Inflammatory macrophage treated with lipopolysaccharide for 4 hours (primary cell): ENCODE results near the gene ZNF322.
A peak's percentile ranks its signal among the peaks of the same experiment; 100 is the strongest.

Experiments used
- DNase-seq: peaks from one replicate; pipeline ENCODE4 v3.0.0-alpha.2; 2020

ZNF322 gene

GRCh38 chr6:26613689-26614683 is 45.6 kb downstream of the ZNF322 start:
- DNase-seq: no peak

- no peak for DNase-seq
These were observed 46.3 kb downstream of the ZNF322 start for GRCh38 chr6:26613201-26613600.

- no peak for DNase-seq
These were observed 47.9 kb downstream of the ZNF322 start for GRCh38 chr6:26611599-26611998.

DNA sequence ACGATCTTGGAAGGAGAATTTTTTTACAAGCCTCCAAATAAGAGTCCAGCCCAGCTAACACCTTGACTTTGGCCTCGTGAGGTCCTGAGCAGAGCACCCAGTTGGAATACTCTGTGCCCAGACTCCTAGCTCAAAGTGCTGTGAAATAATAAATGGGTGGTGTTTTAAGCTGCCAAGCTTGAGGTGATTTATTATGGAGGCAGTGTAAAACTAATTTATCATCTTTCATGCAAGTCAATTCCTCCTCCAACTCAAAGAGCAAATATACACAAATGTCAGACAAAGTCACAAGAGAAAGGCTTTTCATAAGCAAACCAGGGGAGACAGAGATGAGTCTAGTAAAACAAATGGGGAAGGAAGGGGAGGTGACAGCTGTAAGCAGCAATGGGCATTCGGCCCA is 50.1 kb downstream of the ZNF322 start:
- DNase-seq: no peak

- DNase-seq: peak; percentile 60
These were observed 51.9 kb downstream of the ZNF322 start for GRCh38 chr6:26607434-26608230.

- DNase-seq: no peak
These were observed 54.7 kb downstream of the ZNF322 start for GRCh38 chr6:26604797-26605196.

DNA sequence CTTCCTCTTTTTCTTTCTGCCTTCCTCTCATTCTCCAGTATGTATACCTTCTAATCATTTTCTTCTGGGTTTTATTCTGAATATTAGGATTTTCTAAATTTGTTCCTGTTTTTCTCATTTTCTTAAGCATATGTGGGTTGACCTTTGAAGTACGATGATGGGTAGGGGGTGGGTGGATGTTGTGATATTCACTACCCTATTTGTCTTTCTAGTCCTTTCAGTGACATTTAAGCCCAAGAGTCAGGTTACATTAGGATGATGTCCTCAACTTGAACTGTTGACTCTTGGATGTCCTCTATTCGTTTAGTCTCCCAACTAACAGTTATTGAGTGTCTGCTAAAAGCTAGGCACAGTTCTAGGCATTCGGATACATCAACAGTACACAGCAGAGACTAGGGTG is 55.5 kb downstream of the ZNF322 start:
- peak; percentile 15 for DNase-seq

GRCh38 chr6:26602262-26602661 is 57.3 kb downstream of the ZNF322 start:
- no peak for DNase-seq

- no peak for DNase-seq
These were observed 58.8 kb downstream of the ZNF322 start for GRCh38 chr6:26600759-26601158.

GRCh38 chr6:26599591-26599990 is 60.0 kb downstream of the ZNF322 start:
- no peak for DNase-seq

DNA sequence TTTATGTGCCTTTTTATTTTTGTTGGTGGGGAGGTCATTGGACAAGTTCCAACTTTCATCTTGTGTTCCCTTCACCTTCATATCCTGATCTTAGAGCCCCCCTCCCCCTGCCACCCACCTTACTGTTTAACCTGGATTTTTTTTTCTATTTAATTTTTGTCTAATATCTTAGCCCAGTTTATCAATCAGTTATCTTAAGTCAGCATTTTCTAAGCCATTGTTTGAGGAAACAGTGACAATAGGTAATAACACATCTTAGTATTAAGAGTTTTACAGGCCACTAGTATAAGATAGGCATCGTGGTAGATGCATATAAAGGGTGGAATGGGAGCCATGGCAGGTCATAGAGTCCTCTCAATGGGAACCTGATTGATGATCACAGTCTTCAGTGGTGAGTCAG is 60.4 kb downstream of the ZNF322 start:
- no peak for DNase-seq

GRCh38 chr6:26598267-26598666 is 61.3 kb downstream of the ZNF322 start:
- DNase-seq: no peak

DNA sequence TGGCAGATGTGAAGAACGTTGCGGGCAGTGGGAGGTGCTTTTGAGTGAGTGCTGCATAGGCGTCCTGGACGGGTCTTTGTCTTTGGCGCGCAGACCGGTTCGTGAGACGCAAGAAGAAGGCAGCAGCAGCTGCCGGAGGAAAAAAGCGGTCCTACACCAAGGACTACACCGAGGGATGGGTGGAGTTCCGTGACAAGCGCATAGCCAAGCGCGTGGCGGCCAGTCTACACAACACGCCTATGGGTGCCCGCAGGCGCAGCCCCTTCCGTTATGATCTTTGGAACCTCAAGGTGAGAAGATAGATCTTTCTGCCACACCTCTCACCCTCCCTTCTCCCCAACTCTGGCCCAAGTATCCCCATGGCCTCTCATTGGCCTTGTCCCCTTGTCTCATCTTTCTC is 61.7 kb downstream of the ZNF322 start:
- no peak for DNase-seq

DNA sequence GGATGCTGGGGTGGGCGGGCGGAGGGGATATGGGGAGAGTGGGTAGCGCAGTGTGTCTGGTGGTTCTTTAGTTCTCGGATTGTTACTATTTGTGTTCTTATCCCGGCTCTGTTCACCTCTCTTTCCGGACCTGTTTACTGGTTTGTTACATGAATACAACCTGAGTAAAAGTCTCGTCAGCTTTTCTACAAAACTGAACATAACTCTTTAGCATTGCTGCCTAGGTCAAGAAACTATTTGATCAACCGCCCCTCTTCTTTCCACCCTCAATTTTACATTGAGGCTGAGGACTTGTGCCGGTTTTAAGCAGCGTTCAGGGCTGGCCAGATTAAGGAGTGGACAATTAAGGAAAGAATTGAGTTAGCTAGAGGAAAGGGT is 62.2 kb downstream of the ZNF322 start:
- DNase-seq: no peak

DNA sequence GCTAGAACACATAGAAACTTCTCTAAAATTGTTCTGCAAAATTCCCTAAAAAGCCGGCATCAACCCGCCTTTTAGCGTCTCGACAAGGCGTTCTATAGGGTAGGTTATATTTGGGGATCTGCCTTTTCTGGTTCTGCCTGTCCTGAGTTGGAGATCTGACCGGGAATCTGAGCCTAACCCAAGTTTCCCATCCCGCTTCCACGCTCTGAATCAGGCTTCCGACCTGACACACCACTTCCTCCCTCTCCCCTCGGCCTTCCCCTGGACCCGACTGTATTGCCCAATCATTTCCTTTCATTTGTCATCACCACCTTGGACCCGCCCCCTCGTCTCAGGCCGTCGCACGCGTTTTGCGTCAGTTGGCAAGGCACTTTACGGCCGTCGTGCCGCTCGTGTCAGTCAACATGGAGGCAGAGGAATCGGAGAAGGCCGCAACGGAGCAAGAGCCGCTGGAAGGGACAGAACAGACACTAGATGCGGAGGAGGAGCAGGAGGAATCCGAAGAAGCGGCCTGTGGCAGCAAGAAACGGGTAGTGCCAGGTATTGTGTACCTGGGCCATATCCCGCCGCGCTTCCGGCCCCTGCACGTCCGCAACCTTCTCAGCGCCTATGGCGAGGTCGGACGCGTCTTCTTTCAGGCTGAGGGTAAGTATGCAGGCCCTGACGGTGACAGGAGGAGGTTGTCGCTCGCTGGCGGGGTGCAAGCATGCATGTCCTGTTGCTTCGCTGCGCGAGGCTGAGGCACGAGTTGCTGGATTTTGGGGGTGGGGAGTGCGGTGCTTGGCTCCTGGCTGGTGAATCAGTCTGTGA is 62.8 kb downstream of the ZNF322 start, which contains the start of gene ABT1:
ABT1 (plus strand) TSS at position 375 of the 810 bp plus-strand sequence; CDS start at position 405, 30 bp downstream.
- peak; percentile 99 for DNase-seq

DNA sequence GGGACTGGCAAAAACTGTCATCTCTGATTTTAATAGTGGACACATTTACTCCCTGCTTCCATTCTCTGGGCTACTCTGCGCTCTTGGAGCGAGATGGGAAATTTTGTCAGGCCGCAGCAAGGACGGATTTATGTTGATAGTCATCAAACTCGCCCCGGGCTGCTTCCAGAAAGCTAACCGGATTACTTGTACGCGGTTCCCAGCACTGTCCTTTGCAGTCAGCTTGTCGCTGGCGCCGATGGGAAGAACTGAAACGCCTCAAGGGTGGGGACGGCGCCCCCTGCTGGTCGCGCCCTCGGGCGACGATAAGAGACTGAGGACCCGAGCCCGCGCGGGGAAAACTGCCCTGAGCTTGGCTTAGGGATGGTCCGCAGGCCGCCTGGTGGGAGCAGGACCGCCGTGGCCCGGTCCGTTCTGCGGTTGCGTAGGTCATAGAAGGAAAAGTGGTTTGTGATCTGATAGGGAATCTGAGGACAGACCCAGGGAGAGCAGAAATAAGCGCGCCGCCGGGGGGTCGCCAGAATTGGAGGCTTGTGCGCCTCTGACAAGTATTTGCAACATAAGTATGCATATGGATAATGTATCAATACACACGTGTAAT is 63.8 kb downstream of the ZNF322 start:
- peak; percentile 86 for DNase-seq

DNA sequence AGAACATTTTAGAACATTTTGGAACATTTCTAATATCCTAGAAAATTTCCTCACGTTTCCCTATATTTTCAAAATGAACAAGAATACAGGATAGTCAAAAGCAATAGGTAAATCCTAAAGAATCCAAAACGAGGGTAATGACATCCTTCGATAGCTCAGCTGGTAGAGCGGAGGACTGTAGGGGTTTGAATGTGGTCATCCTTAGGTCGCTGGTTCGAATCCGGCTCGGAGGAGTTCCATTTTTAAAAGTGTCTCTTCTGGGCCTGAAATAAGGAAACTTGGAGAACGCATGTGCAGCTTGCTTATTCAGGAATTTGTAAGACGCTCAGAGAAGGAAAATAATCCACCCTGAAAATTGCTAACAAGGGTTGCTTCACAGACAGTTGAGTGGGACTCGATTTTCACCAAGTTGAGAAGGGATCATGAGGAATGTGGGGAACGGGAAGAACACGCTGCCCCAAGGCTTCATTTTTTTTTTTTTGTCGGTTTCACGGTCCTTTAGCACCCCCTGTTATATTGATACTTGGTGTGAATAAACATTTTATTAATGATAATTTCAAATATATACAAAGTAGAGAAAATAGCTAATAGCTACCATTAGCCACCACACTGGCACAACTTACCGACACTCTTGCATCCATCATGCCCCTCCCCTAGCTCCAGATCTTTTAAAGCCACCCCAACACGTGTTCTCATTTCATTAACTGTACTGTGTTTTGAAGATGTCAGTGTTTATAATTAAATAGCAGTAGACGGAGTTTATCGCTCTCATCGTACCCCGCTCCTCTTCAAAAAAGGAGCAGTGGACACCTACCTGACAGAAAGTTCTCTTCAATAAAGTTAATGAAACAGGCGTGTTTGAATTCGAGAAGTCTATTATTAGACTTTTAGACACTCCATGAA is 64.6 kb downstream of the ZNF322 start:
- DNase-seq: peak; percentile 17

DNA sequence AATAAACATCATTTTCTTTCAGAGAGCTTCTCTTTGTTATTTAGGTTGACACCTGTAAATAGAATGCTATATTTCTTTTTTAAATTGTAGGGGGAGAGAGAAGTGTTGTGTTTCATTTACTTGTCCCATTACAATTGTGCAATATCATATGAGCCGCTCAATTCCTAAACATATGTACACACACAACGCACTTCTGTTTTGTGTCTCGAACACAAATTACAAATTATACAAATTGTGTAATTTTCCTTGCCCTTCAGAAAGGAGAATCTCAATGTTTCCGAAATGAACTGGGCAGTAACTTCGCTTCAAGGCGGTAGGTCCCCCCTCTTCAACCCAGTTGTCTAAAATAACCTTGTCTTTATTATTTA is 65.4 kb downstream of the ZNF322 start:
- peak; percentile 38 for DNase-seq

DNA sequence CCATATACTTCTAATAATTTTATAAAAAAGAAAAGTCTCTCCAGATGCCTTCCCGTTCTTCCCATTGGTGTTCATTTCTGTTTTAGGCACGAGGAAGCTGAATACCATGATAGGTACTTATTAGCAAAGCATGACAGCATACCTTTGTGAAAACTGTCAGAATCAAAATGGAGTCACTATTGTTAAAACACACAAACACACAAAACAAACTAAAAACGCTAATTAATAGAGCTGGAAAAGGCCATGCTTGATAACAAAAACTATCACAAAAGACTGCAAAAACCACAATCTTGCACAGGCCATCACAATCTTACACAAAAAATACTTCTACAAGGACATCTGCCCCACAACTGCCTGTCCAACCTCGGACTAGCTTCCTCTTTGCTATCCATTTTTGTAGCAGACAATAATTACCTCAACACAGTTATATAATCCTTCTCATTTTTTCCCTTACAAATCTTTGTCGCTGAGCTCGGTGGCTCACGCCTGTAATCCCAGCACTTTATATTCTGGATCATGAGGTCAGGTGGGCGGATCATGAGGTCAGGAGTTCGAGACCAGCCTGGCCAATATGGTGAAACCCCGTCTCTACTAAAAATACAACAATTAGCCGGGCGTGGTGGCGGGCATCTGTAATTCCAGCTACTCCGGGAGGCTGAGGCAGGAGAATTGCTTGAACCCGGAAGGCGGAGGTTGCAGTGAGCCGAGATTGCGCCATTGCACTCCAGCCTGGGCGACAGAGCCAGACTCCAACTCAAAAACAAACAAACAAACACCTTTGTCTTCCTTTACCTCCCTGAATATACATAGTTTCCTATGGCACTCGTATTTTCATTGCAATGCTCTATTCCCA is 66.0 kb downstream of the ZNF322 start:
- no peak for DNase-seq

- DNase-seq: no peak
These were observed 66.9 kb downstream of the ZNF322 start for GRCh38 chr6:26592649-26593048.
